GM12865 (cell line): ENCODE data around the gene ZNF148.

Experiments
- DNase-seq: peaks from one replicate; pipeline ENCODE4 v3.0.0; 2010; ENCODE audit warnings: low read depth
- H3K4me3 ChIP-seq: 2 replicates; pipeline ENCODE4 v1.5.1; 2011; ENCODE audit warnings: mild to moderate bottlenecking, low read depth, low read length, control low read depth
- TF ChIP-seq, protein P1 (sequence below): IDR thresholded peaks from 2 replicates; pipeline ENCODE4 v1.5.1; 2011; ENCODE audit warnings: low read length, control low read depth, low read depth, inconsistent platforms; ENCODE audit not compliant: insufficient read depth; ENCODE audit errors: missing control alignments

ZNF148 gene

DNA sequence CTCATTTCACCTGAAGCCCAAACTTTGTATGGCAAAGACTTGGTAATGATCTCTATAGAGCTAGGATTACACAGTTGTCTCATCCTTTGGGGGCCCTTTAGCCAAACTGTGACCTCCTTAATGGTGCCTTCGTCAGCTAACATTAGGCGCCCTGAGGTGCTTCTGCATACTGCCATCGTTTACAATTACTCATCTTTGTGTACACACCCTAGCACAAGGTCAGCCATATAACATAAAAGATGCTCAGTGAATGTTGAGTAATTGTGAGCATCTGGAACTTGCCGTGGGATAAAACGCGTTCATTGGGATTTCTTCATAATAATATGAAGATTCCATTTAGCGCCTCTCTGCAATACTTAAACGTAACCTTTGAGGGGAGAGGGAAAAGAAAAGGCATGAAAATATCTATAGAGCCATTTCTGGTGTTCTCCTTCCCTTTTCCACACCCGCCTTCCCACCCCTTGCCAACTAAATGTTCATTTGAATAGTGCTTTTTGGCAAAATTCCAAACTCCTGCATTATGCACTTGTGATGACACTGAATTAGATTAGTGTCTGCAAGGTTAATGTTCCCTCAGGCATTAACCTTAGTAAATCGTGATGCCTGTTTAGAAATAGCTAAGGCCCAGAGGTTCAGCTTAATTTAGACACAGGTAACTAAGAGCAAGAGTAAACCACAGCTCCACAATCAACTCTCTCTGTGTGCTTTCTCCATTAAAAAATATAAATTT lies 990 bp upstream of the ZNF148 start:
- TF ChIP-seq, protein P1, sequence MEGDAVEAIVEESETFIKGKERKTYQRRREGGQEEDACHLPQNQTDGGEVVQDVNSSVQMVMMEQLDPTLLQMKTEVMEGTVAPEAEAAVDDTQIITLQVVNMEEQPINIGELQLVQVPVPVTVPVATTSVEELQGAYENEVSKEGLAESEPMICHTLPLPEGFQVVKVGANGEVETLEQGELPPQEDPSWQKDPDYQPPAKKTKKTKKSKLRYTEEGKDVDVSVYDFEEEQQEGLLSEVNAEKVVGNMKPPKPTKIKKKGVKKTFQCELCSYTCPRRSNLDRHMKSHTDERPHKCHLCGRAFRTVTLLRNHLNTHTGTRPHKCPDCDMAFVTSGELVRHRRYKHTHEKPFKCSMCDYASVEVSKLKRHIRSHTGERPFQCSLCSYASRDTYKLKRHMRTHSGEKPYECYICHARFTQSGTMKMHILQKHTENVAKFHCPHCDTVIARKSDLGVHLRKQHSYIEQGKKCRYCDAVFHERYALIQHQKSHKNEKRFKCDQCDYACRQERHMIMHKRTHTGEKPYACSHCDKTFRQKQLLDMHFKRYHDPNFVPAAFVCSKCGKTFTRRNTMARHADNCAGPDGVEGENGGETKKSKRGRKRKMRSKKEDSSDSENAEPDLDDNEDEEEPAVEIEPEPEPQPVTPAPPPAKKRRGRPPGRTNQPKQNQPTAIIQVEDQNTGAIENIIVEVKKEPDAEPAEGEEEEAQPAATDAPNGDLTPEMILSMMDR, result no peak
- H3K4me3 ChIP-seq, result peak overlapping the region; percentile 84
- no peak for DNase-seq

DNA sequence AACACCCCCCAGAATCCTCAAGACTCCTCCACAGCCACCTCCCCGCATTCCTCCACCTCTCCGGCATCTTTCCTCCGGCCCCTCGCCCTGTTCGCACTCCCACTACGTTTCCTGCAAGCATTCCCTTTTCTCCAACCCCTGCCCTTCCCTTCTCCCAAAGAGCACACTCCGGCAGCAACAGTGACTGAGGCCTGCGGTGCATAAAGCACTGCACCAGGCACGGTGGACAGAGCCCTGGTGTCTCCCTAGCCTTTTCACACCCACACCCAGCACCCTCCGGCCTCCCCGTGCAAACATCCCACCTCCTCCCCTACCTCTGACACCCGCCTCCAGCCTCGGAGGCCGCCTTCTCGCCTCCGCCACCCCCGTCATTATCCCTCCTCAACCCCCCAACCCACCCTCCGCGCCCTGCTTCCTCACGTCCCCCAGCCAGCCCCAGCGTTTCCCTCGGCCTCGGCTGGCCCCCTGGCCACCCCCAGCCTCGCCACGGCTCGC lies 577 bp downstream of the ZNF148 start:
- TF ChIP-seq, protein P1, result no peak
- H3K4me3 ChIP-seq, result peak overlapping the region; percentile 84
- DNase-seq, result peak; percentile 50

DNA sequence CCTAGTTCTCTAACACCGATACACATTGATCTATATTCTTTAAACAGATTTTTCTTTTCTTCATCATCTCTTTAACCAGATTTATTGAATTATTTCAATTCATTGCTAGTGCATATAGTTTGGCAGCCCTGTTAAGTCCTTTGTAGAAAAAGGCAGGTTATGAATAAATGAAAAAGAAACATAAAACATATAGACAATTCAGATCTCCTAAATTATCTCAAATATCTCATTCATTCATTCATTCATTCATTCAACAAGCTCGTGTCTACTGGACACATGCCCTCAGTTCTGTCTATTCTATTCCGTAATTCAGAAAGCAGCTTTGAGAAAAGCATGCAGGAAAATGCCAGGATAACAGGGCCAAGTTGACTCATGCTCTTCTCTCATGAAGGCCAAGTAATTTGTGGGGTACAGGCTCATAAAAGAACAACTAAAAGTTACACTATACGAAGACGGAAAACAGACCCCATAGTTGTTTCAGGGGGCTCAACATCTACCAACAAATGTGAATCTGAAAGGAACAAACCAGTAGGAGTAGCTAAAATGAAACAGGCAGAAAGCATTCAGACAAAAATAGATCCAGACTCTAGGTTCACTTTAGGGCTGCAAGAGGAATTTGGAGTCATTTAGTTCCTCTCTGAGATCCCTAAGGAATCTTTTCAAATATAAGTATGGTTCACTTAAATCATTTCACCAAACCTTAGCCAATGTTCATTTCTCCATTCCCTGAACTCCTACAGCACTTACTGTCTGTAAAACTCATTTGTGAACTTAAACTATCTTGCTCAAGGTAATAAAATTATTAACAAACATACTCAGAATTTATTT lies 7.5 kb downstream of the ZNF148 start:
- DNase-seq, result no peak
- TF ChIP-seq, protein P1, result no peak
- H3K4me3 ChIP-seq, result no peak overlapping the region

DNA sequence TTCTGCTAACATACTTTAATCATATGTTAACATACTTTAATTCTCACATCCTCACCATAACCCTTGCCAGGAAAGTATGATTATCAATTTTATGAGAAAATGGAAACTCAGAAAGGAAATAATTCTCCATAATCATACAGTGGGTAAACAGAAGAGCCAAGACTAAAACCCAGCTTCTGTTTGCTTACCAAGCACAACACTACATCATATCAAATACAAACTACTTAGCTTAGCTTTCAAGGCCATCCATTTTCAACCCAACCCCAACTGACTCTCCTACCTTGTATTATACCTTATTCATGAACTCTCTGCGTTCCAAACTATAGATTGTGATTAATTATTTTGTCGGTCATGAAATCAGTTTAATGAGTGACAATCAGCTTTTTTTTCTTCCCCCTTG lies 9.0 kb downstream of the ZNF148 start:
- TF ChIP-seq, protein P1, result no peak
- no peak for DNase-seq
- no peak overlapping the region for H3K4me3 ChIP-seq

DNA sequence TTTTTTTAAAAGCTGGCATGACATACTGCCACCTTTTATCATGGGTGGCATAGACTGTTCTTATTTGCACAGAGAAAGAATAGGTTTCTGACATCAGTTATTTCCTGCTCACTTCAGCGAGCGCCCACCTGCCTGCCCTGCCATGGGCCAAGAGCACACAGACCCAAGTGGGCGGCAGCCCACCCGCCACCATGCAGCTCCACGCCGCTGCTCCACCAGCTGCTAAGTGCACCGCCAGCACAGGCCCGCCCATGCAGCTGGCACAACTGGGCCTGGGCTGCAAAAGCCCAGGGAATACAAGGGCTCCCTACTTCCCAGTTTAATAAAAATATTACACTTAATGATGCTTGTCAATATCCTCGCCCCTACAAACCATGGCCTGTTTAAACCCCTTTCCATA lies 15.4 kb downstream of the ZNF148 start:
- DNase-seq, result no peak
- TF ChIP-seq, protein P1, result no peak
- H3K4me3 ChIP-seq, result no peak overlapping the region

DNA sequence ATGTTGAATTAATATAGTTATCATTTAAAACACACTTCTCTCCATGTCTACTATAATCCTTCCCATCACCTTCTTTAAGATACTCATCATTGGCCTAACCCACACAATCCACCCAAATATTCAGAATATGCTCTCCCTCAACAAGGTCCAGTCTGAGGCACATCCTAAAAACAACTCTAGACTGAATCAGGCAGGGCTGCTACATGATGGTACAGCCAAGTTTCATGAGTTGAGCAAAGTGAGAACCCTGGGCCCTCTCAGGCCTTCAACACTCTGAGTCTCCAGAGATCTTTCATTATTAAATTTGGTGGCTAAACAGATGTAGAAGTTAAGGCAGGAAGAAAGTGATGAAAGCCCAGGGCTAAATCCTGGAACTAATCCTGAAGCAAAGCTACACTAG lies 16.2 kb downstream of the ZNF148 start:
- TF ChIP-seq, protein P1, result no peak
- no peak overlapping the region for H3K4me3 ChIP-seq
- no peak for DNase-seq
